GM15510 (cell line): ENCODE results near the gene GRXCR2.

Source experiments
- POLR2A ChIP-seq: IDR thresholded peaks from 3 replicates; pipeline ENCODE4 v1.6.1; 2011; ENCODE audit warnings: borderline replicate concordance; ENCODE audit not compliant: insufficient read length; ENCODE audit errors: extremely low read depth

GRXCR2 gene

GRCh38 chr5:145903867-145904266 lies 31.1 kb upstream of the GRXCR2 start:
- no peak for TF ChIP-seq POLR2A

DNA sequence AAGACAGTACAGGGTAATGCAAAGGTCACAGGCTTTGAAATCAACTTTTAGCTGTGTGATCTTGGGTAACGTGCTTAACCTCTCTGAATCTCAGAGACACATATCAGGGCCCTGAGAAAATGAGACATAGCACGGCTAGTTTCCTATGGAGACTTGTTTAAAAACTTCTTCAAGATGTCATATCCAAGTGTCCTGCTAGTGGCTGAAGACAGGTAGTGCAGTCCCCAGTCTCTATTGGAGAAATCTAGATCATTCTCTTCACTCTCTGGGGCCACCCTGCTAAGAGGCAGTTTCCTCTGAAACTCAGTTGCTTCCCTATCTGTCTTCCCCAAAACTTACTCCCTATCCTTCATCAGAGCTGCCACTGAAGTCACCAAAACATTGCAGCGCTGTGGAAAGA lies 30.3 kb upstream of the GRXCR2 start:
- no peak for TF ChIP-seq POLR2A

GRCh38 chr5:145902421-145902820 lies 29.6 kb upstream of the GRXCR2 start:
- no peak for TF ChIP-seq POLR2A

GRCh38 chr5:145898171-145898570 lies 25.4 kb upstream of the GRXCR2 start:
- no peak for TF ChIP-seq POLR2A

DNA sequence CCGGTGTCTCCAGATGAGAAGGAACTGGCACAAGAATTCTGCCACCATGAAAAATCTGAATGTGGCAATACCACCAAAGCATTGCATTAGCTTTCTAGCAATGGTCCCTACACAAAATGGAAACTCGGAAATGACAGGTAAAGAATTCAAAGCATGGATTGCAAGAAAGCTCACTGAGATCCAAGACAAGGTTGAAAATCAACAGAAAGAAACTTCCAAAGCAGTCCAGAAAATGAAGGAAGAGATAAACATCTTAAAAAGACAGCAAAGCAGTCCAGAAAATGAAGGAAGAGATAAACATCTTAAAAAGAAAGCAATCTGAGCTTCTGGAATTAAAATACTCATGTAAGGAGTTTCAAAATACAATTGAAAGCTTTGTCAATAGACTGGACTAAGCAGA lies 16.8 kb upstream of the GRXCR2 start:
- TF ChIP-seq POLR2A, result no peak

DNA sequence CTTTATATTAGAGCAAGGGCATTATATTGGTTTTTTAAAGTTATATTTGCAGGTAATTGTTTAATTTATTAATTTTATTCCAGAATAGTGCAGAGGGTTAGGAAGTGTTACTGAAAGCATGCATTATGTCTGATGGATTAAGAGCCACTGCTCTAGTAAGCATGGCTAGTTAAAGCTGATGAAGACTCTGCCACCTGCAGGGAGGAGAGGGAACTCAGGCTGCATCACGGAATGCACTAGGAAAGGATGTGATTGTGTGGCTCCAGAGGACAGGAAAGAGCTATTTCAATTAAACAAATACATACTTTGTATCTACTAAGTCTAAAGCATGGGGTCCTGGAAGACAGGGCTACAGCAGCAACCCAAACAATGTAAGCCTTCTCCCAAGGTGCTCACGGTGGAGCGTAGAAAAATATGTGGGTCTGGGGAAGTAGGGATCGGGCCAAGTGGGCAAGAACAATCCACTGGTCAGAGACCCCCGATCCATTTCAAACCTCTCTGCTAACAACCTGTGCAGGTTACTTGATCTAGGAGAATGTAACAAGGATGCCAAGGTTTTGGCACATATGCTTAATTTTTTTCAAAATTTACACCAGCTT lies 15.3 kb upstream of the GRXCR2 start:
- no peak for TF ChIP-seq POLR2A

GRCh38 chr5:145887217-145887616 lies 14.4 kb upstream of the GRXCR2 start:
- no peak for TF ChIP-seq POLR2A

DNA sequence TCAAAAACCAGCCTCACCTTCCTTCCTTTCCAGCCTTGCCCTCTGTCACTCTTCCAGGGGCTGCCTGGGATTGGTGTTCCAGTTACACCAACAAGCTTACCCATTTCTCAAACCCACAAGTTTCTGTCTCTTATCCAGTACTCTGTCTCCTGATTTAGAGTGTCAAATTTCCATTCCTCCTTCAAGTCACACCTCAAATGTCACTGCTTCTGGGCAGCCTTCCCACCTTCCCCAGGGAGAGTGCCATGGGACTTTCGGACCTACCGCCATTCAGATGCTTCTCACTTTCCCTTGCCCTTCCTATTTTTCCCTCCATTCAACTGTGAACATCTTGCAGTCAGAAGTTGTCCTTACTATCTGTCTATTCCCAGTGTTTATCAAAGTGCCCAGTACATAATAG lies 2.0 kb upstream of the GRXCR2 start:
- TF ChIP-seq POLR2A, result no peak

- no peak for TF ChIP-seq POLR2A
Observed at GRCh38 chr5:145872486-145872885, 328 bp downstream of the GRXCR2 start.

DNA sequence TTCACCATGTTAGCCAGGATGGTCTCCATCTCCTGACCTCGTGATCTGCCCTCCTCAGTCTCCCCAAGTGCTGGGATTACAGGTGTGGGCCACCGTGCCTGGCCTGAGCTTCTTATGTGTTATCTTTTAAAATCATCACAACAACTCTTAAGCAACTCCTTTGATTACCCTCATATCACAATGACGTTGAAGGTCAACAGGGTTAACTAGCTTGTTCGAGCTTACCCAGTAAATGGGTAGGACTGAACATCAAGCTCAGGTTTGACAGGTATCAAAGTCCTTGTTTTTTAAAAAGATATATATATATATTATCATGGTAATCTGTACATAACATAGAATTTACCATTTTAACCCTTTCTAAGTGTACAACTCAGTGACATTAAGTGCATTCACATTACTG lies 3.1 kb downstream of the GRXCR2 start:
- no peak for TF ChIP-seq POLR2A

DNA sequence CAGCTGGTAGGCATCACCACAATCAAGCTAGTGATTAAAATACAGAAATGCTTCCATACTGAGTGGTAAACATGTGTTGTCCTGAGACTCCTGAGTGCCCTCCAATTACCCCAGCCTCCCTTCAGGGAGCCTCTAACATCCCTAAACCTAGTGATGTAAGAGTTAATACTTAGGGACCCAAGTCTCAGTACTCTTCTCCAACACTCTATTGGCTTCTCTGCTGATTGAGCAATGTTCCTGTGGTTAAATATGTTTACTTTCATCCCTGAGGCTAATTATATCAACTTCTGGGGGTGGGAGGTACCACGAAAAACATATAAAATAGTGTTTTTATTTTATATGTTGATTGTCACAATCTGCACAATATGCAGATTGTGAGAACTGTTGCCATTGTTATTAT lies 5.0 kb downstream of the GRXCR2 start:
- no peak for TF ChIP-seq POLR2A

DNA sequence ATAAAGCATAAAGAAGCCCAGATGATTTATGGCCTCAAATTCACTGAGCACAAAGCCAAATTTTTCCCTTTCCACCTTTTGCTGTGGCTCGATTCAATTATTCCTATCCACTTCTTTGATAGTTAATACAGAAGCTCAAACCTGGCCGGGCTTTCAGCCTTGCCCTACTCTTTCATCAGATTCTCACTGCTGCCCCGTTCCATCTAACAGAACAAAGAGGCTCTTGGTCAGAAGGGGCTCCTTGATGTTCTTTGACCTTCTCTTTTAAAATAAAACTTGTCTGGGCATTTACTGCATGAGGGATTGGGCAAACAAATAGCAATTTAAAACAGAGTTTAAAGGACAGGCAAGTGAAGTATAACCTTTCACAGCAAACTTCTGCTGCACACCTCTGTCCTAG lies 9.8 kb downstream of the GRXCR2 start:
- no peak for TF ChIP-seq POLR2A

GRCh38 chr5:145859897-145860296 lies 12.9 kb downstream of the GRXCR2 start:
- TF ChIP-seq POLR2A, result no peak

DNA sequence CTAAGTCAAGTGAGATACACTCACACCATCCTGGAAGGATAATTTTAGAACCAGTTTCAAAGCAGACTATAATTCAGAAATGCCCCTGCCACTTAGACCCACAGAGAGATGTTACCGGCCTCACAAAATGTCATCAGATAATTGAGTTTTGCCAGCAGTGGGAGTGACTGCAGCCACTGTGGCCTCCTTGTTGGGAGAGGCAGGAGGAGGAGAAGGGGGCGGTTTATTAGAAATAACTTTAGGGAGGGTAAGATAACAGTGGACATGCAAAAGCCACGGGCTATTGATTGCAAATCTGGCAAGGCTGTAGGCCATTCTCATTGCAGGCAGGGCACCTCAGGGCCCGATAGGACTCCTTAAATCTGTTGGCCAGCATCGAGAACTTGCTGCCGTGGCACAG lies 13.4 kb downstream of the GRXCR2 start:
- TF ChIP-seq POLR2A, result no peak

GRCh38 chr5:145858959-145859358 lies 13.9 kb downstream of the GRXCR2 start:
- TF ChIP-seq POLR2A, result no peak

- no peak for TF ChIP-seq POLR2A
Observed at GRCh38 chr5:145856285-145856818, 16.5 kb downstream of the GRXCR2 start.
